Testis (tissue), 3 donors: Measurements from ENCODE around the gene FREY1. TPM values are rescaled to one million over a fixed set of nuclear protein-coding genes. Genes with fewer than 3 reads are reported as not detected.
A peak's percentile ranks its signal among the peaks of the same experiment; 100 is the strongest.

Experiments used
- DNase-seq: peaks from one replicate; pipeline ENCODE4 v3.0.0-alpha.2; 2019
- H3K27ac ChIP-seq, 2 donors: fragments of 200-600 bp; sonication (generic); one replicate each; pipeline ENCODE4 v1.5.1; 2019
- H3K27me3 ChIP-seq: fragments of 200-600 bp; sonication (generic); one replicate; pipeline ENCODE4 v1.5.1; 2019
- H3K36me3 ChIP-seq: fragments of 200-600 bp; sonication (generic); one replicate; pipeline ENCODE4 v1.5.1; 2017; ENCODE audit warnings: low read depth; ENCODE audit errors: missing control alignments
- H3K4me1 ChIP-seq: fragments of 200-600 bp; sonication (generic); one replicate; pipeline ENCODE4 v1.5.1; 2019
- H3K4me3 ChIP-seq, 2 donors: fragments of 200-600 bp; sonication (generic); one replicate each; pipeline ENCODE4 v1.5.1; 2017 to 2019
- H3K9me3 ChIP-seq: fragments of 200-600 bp; sonication (generic); one replicate; pipeline ENCODE4 v1.5.1; 2017
- POLR2A ChIP-seq: fragments of 450-650 bp; IDR thresholded peaks from one replicate; pipeline ENCODE4 v1.6.1; 2017; ENCODE audit warnings: antibody characterized with exemption, mild to moderate bottlenecking, moderate library complexity
- WGBS, 2 donors: methylation state at CpG; one replicate each; pipeline ENCODE4 v1.1.5; 2018; 5-methylcytosine and 5-hydroxymethylcytosine counted together
- intact Hi-C: fragments of 100-400 bp; cut with DNase I; formaldehyde crosslinking; loops from one replicate; pipeline ENCODE4 v1.15.1; 2023; ENCODE audit warnings: low total_unique reads
- polyA plus RNA-seq: library from polyadenylated mRNA; stranded (reverse); fragments of 350-450 nt; fragmentation: Illumina TruSeq; extraction: RNeasy Lipid Tissue Mini Kit (QIAGEN cat#74804); gene quantifications from one replicate; pipeline ENCODE4 v1.2.3, GENCODE V29; 2014; ENCODE audit warnings: low read depth, low replicate concordance; ENCODE audit not compliant: insufficient read depth
- total RNA-seq, 2 donors: library from RNA; depleted of rRNA; stranded (reverse); fragments of >200 nt; gene quantifications; one replicate each; pipeline ENCODE4 v1.2.3, GENCODE V29; 2016
- TF ChIP-seq, protein P1 (sequence below), 3 experiments: fragments of 450-650 bp in 2 of 3; fragments of 200-600 bp in 1 of 3; sonication (generic) in 1 of 3; IDR thresholded peaks; one replicate each; pipeline ENCODE4 v1.5.1; 2016 to 2019; ENCODE audit warnings: antibody characterized with exemption in 3 of 3, mild to moderate bottlenecking in 2 of 3, moderate library complexity in 1 of 3

The FREY1 gene
- total and polyA plus RNA-seq, 3 donors from 2014 or later: 19.2 to 59.2 (median 22.7) TPM

DNA sequence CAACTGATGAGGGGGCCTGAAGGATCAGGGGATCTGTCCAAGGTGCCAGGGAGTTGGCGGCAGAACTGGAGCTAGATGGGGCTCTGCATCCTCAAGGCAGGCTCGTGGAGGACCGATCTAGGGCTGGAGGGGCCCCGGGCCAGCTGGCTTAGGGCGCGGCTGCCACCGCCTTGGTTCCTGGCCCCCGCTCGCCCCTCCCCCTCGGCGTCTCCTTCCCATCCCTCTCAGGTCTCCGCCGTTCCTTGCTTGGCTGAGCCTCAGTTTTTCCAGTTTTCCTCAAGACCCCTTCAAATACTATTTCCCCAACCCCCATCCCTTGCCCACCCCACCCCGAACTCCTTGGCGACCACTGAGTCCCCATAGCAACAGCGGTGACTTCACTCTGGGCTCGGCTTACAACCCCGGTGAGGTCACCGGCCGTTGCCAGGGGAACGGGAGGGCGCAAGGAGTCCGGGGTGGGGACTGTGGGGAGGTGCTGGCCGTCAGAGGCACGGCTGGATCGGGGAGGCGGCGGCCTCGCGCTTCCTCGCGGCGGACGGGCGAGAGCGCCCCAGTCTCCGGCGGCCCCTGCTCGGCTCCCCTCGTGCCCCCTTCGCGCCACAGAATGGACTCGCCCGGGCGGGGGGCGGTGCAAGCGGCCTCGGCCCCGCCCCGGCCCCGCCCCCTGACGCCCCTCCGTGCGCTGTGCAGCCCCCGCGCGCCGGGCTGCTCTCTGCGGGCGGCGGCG, 7.5 kb downstream of the FREY1 start:
- Histone ChIP-seq H3K4me3 (peak overlapping the region; percentile 54 to 67), H3K9me3 (no peaks in the 10 kb centered on the region), H3K36me3 (no peaks in the 10 kb centered on the region), H3K27ac (peak overlapping the region in 1 of 2 donors; percentile 56), H3K27me3 (no peaks in the 10 kb centered on the region), H3K4me1 (peaks cover 25% of the 10 kb centered on the region)
- WGBS, 2 donors: 0% methylated on average over 24 of the region's 62 CpGs
- DNase-seq: peak; percentile 89
- intact Hi-C loops: no loop called here
- TF ChIP-seq, protein P1, sequence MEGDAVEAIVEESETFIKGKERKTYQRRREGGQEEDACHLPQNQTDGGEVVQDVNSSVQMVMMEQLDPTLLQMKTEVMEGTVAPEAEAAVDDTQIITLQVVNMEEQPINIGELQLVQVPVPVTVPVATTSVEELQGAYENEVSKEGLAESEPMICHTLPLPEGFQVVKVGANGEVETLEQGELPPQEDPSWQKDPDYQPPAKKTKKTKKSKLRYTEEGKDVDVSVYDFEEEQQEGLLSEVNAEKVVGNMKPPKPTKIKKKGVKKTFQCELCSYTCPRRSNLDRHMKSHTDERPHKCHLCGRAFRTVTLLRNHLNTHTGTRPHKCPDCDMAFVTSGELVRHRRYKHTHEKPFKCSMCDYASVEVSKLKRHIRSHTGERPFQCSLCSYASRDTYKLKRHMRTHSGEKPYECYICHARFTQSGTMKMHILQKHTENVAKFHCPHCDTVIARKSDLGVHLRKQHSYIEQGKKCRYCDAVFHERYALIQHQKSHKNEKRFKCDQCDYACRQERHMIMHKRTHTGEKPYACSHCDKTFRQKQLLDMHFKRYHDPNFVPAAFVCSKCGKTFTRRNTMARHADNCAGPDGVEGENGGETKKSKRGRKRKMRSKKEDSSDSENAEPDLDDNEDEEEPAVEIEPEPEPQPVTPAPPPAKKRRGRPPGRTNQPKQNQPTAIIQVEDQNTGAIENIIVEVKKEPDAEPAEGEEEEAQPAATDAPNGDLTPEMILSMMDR (IDR thresholded peaks at IDR 0.05): no peak
- TF ChIP-seq POLR2A: no peak

GRCh38 chr11:45899086-45899447, 8.0 kb downstream of the FREY1 start:
- Histone ChIP-seq H3K27me3 (no peaks in the 10 kb centered on the region), H3K4me3 (peak overlapping the region in 1 of 2 donors; percentile 67), H3K27ac (no peak overlapping the region), H3K4me1 (peaks cover 25% of the 10 kb centered on the region), H3K9me3 (no peaks in the 10 kb centered on the region), H3K36me3 (no peaks in the 10 kb centered on the region)
- WGBS, 2 donors: 14% methylated on average over 3 of the region's 3 CpGs; no CpG with 5 or more reads in 1 of the 2 donors
- no peak for DNase-seq
- intact Hi-C loops: no loop called here
- TF ChIP-seq, protein P1 (IDR thresholded peaks at IDR 0.05): no peak
- TF ChIP-seq POLR2A: no peak

DNA sequence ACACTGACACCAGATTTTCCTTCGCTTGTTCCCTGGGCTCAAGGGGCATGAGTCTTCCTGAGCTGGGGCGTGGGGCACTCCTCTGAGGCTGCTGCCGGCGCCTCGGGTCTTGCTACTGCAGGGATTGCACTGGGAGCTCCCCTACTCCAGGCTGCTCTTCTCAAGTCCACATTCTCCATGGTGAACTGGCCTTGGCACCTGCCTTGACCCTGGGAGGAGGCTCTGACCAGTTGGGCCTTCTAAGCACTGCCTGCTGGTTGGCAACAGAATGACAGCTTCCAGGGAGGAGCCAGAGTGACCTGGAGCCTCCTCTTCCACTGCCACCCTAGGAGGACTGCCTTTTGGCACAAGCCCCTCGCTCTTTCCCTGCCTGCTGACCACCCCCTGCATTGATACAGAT, 9.5 kb downstream of the FREY1 start:
- TF ChIP-seq, protein P1 (IDR thresholded peaks at IDR 0.05): no peak
- no peak for TF ChIP-seq POLR2A
- intact Hi-C loops: no loop called here
- H3K36me3 ChIP-seq: no peaks in the 10 kb centered on the region
- no peaks in the 10 kb centered on the region for H3K27me3 ChIP-seq
- no peak overlapping the region for H3K27ac ChIP-seq
- peaks cover 25% of the 10 kb centered on the region for H3K4me1 ChIP-seq
- 57 to 82% methylated on average over 4 to 6 of the region's 6 CpGs for WGBS, 2 donors
- H3K4me3 ChIP-seq: no peak overlapping the region
- H3K9me3 ChIP-seq: no peaks in the 10 kb centered on the region
- DNase-seq: peak; percentile 44

DNA sequence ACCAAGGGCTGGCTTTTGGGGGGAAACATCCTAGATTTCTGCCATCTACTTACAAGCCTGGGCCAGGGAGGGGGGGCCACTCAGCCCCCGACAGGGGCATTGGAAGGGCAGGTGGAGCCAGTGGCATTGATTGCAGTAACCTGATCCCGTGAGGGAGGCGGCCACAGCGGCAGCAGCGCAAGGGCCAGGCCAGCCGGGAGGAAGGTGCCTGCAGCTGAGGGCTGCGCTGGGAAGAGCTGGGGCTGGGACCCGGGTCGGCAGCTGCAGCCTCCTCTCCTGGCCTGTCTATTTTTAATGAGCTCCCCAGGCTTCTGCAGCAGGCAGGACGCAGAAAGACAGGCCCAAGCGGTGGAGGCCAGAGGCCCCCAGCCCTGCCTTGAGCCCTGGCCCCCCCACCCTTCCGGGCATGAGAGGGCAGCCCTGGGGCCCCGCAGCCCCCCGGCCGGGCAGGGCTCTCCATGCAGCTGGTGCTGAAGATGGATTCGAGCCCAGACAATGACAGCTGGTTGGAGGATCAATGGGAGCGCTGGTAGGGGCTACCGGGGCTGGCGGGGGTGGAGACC, 10.6 kb downstream of the FREY1 start:
- Histone ChIP-seq H3K4me3 (no peak overlapping the region), H3K27ac (no peak overlapping the region), H3K9me3 (no peaks in the 10 kb centered on the region), H3K36me3 (no peaks in the 10 kb centered on the region), H3K27me3 (no peaks in the 10 kb centered on the region), H3K4me1 (peaks cover 25% of the 10 kb centered on the region)
- TF ChIP-seq, protein P1 (IDR thresholded peaks at IDR 0.05): no peak
- TF ChIP-seq POLR2A: no peak
- WGBS, 2 donors: 48 to 100% methylated on average over 1 to 19 of the region's 19 CpGs
- intact Hi-C loops: no loop called here
- no peak for DNase-seq
